Measurements from ENCODE around the gene PRR11.
"Not testable (repeated sequence)": the region's sequence is repeated elsewhere in the genome, so short reads cannot be mapped to it uniquely, and the experiment has no call there.

Gene PRR11

DNA sequence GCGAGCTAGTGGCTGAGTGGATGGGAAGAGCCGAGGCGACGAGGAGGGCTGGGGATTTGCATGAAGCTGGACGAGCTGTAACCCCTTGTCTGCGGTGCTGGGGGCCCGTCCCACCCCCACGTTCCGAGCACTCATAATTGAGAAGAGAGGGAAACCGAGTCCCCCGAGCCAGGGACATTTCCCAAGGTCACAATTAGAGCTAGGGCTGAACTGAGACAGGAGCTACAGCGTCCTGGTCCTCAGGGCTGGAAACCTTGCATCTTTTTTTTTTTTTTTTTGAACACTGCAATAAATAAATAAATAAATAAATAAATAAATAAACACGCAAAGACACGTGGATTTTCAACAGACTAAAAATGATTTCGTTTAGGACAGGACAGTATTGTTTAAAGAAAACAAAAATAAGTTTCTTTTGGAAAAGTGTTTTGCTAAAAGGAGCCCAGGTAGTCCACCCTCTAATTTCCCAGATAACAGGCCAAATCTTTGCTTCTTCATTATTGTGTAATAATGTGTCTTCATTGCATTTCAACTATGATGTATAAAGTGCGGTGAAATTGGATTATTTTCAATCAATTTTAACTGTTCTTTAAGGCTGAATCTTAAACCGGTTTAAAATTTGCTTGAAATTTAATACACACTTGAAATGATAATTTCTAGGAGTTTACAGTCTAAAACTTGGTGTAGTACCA, 65.8 kb downstream of the PRR11 start:
- DNase-seq = no peak

DNA sequence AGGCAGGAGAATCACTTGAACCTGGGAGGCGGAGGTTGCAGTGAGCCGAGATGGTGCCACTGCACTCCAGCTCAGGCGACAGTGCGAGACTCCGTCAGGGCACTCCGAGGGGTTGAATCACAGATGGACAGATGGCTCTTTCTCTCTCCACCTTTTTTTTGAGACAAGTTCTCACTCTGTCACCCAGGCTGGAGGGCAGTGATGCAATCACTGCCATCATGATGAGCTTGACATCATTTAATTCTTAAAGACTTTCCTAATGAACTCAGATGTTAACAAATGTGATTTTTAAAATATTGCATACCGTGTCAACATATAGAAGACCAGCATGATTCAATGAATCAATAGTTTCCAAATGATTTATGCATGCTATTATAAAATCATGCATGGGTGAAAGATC, 68.3 kb downstream of the PRR11 start:
- no peak for DNase-seq

DNA sequence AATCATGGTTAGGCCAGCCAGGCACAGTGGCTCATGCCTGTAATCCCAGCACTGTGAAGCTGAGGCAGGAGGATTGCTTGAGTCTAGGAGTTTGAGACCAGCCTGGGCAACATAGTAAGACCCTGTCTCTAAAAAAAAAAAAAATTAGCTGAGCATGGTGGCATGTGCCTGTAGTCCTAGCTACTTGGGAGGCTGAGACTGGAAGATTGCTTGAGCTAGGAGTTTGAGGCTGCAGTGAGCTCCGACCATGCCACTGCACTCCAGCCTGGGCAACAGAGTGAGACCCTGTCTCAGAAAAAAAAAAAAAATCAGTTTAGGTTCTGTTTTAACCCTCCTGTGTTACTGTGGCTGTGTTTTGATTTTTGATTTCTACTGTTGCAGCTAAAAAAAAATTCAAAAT, 73.0 kb downstream of the PRR11 start:
- DNase-seq = not testable (repeated sequence)

GRCh38 chr17:59230764-59231163, 75.2 kb downstream of the PRR11 start:
- no peak for DNase-seq

DNA sequence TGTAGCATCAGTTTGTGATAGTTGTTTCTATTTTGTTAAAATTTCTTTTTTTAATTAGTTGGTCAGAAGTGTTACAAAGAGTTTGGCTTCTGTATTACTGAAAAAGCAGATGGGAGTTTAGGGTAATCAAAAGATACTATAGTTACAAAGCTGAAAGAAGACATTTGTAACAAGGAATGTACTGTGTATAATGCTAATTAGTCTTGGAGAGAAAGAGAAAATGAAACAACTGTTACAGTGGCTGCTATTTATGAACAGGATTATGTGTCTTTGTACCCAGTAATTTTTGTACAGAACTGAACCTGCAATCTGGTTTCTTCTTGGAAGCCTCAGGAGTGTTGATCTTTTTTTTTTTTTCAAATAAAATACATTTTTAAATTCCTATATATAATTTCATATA, 79.1 kb downstream of the PRR11 start:
- DNase-seq = no peak

DNA sequence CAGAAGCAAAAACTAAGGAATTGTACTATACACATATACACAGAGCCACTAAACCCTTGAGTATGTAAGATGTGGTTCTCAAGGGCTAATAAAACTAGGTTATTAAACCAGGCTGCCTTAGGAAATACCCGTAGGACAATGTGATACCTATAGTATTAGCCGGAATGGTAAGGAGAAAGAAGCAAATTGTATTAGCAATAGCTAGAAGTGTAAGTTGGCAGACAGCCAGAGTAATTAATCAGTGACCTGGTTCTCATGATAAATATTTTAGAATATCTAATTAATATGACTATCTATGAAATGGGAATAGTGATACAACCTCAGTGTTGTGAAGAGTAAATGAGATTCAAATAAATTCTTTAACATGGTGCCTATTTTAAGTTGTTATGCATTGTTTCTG, 83.4 kb downstream of the PRR11 start:
- no peak for DNase-seq

GRCh38 chr17:59244081-59244480, 88.5 kb downstream of the PRR11 start:
- no peak for DNase-seq

Data from SIG-M5 (cell line).